NCI-H128 (cell line): Measurements from ENCODE around the gene HECW1.

Experiments
- DNase-seq: peaks from one replicate; lab custom pipeline; 2025; ENCODE audit not compliant: unreplicated experiment; lab: John Stamatoyannopoulos, UW

The HECW1 gene

GRCh38 chr7:43142703-43143102 lies 30.3 kb downstream of the HECW1 start:
- no peak for DNase-seq

GRCh38 chr7:43143918-43144589 lies 31.6 kb downstream of the HECW1 start:
- no peak for DNase-seq

DNA sequence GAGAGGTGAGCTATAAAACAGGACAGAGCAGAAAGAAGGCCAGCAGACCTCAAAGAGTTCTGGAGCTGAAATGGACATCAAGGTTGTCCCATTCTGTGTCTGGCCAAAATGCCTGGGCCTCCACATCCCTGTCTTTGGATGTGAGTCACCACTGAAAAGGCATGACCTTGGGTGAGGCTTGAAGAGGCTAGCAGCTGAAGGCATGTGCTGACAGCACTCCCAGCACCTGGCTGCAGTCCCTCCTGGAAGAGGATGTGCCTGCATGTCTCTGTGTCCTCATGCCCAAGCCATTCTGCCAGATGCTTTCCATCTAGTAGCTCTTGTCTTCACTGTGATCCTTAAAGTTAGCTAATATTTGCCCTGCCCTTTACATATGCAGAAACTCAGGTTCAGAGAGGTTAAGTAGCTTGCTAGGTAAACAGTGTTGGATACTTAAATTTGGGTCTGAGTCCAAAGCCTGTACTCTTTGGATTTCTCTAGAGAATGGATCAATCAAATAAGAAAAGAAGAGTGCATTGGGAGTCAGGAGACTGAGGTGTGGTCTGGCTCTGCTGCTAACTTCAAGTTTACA lies 35.8 kb downstream of the HECW1 start:
- DNase-seq = no peak

GRCh38 chr7:43151076-43151475 lies 38.6 kb downstream of the HECW1 start:
- no peak for DNase-seq

GRCh38 chr7:43152696-43153095 lies 40.2 kb downstream of the HECW1 start:
- DNase-seq = no peak

GRCh38 chr7:43155636-43156035 lies 43.2 kb downstream of the HECW1 start:
- no peak for DNase-seq

DNA sequence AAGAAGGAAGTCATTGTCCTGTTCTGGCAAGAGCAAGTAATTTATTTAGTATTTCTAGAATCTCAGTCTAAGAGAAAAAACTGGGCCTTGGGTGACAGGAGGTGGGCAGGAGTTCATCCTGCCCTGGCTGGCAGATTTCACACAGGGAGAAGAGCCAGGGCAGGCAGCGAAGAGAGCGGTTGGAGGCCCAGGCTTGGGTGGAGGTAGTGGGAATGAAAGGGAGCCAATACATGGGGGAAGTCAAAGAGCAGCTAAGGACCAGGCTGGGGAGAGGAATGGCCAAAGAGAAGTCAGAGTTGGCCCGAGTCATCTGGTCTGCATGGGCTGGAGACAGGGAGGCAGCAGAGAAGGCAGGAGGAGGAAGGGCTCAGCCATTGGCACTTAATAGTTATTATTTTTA lies 51.4 kb downstream of the HECW1 start:
- no peak for DNase-seq

- DNase-seq = no peak
These were observed 52.3 kb downstream of the HECW1 start for GRCh38 chr7:43164757-43165156.

DNA sequence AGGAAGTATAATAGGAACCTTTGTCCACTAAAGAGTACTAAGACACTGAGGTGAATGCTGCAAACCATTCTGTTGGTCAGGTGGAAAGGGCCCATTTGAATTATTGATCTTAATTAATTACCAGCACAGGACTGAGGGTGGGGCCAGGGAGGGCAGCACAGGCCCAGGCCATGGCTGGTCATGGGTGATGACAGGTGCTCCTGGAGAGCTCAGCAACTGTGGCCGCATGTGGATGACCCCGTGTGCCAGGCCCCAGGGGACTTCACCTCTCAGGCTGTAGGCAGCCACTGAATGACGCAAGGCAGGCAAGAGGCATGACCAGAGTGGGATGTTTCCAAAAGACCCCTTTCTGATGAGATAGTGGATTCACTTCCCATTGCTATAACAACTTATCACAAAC lies 54.2 kb downstream of the HECW1 start:
- DNase-seq = no peak

- no peak for DNase-seq
These were observed 56.6 kb downstream of the HECW1 start for GRCh38 chr7:43169076-43169475.

GRCh38 chr7:43170571-43170970 lies 58.1 kb downstream of the HECW1 start:
- no peak for DNase-seq

- no peak for DNase-seq
These were observed 63.2 kb downstream of the HECW1 start for GRCh38 chr7:43175570-43176200.

GRCh38 chr7:43179393-43179792 lies 66.9 kb downstream of the HECW1 start:
- DNase-seq = no peak

DNA sequence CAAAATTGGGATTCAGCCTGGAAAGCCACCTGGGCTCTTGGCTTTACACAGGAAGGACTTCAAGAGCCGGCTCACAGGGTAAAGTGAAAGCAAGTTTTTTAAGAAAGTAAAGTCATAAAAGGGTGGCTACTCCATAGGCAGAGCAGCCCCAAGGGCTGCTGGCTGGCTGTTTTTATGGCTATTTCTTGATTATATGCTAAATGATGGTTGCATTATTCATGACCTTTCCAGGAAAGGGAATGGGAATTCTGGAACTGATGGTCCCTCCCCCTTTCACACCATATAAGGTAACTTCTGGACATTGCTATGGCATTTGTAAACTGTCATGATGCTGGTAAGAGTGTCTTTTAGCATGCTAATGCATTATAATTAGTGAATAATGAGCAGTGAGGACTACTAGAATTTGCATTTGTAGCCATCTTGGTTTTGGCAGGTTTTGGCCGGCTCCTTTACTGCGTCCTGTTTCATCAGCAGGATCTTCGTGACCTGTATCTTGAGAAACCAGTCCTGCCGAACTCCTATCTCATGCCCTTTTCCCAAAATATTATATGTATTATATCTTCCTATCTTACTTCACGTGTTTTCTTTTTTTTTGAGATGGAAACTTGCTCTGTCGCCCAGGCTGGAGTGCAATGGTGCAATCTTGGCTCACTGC lies 80.5 kb downstream of the HECW1 start:
- no peak for DNase-seq

GRCh38 chr7:43193893-43194292 lies 81.4 kb downstream of the HECW1 start:
- DNase-seq = no peak

DNA sequence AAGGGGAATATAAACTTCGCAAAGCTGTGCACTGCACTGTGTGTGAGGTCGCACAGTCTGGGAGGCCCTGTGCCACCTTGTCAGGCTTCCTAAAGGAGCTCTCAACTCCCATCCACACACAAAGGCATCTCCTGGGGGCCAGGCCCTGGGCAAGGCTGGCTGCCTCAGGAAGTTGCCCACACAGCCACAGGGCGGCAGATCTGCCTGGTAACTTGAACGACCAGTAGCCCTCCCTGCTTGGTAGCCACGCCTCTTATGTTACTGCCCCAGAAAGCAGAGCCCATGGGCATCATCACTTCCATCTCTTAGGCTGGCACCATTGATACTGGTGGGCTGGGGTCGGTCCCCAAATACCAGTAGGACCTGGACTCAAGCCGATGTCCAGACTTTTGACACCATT lies 82.8 kb downstream of the HECW1 start:
- DNase-seq = no peak

- DNase-seq = no peak
These were observed 83.3 kb downstream of the HECW1 start for GRCh38 chr7:43195768-43196167.

DNA sequence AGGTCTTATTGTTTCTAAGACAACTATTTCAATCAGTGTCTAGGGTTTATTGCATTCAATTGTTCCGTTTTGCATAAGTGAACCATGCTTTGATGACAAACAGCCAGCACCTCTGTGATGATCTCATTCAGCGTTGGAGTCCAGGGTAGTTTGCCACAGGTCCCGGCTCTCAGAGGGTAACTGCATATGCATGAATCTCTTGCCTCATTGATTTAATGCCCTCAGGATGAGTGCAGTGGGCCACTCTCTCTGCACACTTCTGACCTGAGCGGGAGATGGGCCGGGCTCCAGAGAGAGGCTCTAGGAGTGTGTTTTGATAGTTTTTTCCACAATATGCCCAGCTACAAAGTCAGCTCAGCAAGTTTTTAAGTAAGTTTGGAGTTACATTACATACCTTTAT lies 83.9 kb downstream of the HECW1 start:
- no peak for DNase-seq

DNA sequence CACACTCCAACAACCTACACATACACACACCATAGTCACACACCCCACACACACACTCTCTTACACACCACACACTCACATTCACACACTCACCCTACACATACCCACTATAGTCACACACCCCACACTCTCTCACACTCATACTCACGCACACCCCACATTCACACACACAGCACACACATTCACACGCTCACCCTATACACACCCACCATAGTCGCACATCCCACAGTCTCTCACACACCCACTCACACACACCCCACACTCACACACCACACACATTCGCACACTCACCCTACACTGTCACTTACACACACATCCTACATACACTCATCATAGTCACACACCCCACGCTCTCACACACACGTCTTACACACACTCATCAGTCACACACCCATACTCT lies 85.6 kb downstream of the HECW1 start:
- DNase-seq = no peak

DNA sequence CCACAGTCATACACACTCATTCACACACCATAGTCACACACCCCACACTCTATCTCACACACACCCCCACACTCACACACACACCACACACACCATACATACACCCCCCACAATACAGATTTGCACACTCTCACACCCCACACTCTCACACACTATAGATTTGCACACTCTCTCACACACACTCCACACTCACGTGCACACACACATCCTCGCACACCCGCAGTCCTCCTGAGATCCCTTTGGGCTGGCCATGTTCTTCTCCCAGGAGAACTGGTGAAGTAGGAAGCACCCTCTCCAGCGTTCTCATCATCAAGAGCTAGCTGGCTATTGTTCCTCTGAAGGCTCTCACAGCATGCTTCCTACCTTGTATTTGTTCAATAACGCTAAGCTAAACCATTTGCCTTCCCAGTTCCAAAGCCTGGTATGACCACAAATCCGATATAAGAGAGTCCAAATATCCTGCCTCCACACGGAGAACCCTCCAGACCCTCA lies 86.2 kb downstream of the HECW1 start:
- no peak for DNase-seq

GRCh38 chr7:43199371-43200160 lies 87.1 kb downstream of the HECW1 start:
- DNase-seq = no peak
